Measurements from ENCODE around the gene PDE6B.

DNA sequence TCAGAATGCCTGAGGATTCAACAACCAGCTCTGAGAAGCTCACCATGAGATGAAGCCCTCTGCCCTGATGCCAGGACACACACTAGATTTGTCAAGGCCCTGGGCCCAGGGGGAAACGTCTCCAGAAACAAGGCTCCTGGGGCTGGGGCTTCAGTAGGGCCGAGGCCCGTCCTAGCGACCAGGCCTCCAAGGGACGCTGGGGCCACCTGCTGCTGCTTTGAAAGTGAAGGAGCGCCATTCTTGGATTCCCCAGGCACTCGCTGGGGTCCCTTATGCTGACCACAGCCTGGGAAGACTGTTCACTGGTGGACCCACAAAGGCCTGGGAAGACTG lies 23.9 kb downstream of the PDE6B start:
- no peak for TF ChIP-seq POLR2AphosphoS5 (IDR thresholded peaks at IDR 0.05; ENCODE audit: borderline replicate concordance, low read depth, low read length)
- no peak for TF ChIP-seq EZH2 (IDR thresholded peaks at IDR 0.05)
